Measurements from ENCODE around the gene RDH8. TPM values are rescaled to one million over a fixed set of nuclear protein-coding genes. Genes with fewer than 3 reads are reported as not detected.

RDH8 gene
- total and polyA plus RNA-seq, 7 donors = not detected

DNA sequence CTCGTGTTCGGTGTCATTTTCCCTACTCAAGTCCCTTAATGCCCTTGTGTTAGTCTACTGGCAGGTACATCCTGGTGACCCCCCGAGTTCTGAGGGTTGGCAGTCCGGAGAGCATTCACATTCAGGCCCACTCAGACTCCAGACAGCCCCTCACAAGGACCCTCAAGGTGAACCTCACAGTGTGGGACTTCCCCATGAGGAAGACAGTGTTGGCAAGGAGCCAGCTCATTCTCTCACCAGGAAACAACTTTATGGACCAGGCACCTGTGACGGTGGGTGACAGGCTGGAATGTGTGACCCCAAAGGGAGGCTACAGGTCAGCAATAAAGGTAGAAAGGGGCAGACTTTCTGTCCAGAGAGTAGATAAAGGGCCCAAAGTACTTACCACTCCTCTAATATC is 24.5 kb downstream of the RDH8 start:
- no peaks in the 10 kb centered on the region for H3K4me1 ChIP-seq
- no peak overlapping the region for H3K27ac ChIP-seq
- H3K9me3 ChIP-seq = peaks cover 4 to 23% (median 9%) of the 10 kb centered on the region in 4 donors
- TF ChIP-seq, protein P1, sequence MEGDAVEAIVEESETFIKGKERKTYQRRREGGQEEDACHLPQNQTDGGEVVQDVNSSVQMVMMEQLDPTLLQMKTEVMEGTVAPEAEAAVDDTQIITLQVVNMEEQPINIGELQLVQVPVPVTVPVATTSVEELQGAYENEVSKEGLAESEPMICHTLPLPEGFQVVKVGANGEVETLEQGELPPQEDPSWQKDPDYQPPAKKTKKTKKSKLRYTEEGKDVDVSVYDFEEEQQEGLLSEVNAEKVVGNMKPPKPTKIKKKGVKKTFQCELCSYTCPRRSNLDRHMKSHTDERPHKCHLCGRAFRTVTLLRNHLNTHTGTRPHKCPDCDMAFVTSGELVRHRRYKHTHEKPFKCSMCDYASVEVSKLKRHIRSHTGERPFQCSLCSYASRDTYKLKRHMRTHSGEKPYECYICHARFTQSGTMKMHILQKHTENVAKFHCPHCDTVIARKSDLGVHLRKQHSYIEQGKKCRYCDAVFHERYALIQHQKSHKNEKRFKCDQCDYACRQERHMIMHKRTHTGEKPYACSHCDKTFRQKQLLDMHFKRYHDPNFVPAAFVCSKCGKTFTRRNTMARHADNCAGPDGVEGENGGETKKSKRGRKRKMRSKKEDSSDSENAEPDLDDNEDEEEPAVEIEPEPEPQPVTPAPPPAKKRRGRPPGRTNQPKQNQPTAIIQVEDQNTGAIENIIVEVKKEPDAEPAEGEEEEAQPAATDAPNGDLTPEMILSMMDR (IDR thresholded peaks at IDR 0.05) = no peak
- TF ChIP-seq POLR2A (IDR thresholded peaks at IDR 0.05) = no peak
- no peak for TF ChIP-seq POLR2AphosphoS5 (IDR thresholded peaks at IDR 0.05)
- TF ChIP-seq EP300 (IDR thresholded peaks at IDR 0.05) = no peak
- WGBS, 2 donors = 48 to 64% methylated on average over 5 of the region's 5 CpGs
- DNase-seq = no peak
- peaks cover 0 to 27% (median 0%) of the 10 kb centered on the region in 3 donors for H3K27me3 ChIP-seq
- H3K36me3 ChIP-seq = no peaks in the 10 kb centered on the region
- intact Hi-C loops (cut with DNase I) = no loop called here
- no peak overlapping the region for H3K4me3 ChIP-seq

DNA sequence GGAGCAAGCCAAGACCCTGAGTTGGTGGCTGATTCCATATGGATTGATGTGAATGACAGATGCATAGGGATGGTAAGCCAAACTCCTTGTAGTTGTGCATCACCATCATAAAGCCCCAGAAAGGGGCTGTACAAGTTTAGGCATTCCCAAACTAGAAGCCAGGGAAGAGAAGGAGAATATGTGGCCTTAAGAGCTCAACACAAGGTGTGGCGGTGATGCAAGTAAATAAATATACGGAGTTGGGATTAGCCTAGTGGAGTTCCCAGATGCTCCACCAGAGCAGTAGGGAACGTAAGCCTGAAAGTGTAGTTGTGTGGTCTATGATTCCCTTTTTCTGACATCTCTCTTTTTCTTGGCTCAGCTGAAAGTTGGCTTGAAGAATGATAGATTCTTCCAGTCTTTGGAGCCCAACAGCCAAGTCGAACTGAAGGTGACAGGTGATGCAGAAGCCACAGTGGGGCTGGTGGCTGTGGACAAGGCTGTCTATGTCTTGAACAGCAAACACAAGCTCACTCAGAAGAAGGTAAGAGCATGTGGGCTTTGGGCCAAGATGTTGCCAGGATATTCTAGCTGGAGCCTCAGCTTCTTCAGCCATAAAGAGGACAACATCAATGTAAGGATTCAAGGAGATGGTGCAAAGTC is 30.1 kb downstream of the RDH8 start:
- Histone ChIP-seq H3K36me3 (no peaks in the 10 kb centered on the region), H3K27me3 (peaks cover 0 to 23% (median 0%) of the 10 kb centered on the region in 3 donors), H3K27ac (no peak overlapping the region), H3K9me3 (peaks cover 15 to 47% (median 25%) of the 10 kb centered on the region in 4 donors), H3K4me3 (no peak overlapping the region), H3K4me1 (no peaks in the 10 kb centered on the region)
- DNase-seq = no peak
- 71 to 78% methylated on average over 4 of the region's 4 CpGs for WGBS, 2 donors
- intact Hi-C loops (cut with DNase I) = no loop called here
- TF ChIP-seq POLR2AphosphoS5 (IDR thresholded peaks at IDR 0.05) (no peak), POLR2A (IDR thresholded peaks at IDR 0.05) (no peak), EP300 (IDR thresholded peaks at IDR 0.05) (no peak)
- TF ChIP-seq, protein P1 (IDR thresholded peaks at IDR 0.05) = no peak

DNA sequence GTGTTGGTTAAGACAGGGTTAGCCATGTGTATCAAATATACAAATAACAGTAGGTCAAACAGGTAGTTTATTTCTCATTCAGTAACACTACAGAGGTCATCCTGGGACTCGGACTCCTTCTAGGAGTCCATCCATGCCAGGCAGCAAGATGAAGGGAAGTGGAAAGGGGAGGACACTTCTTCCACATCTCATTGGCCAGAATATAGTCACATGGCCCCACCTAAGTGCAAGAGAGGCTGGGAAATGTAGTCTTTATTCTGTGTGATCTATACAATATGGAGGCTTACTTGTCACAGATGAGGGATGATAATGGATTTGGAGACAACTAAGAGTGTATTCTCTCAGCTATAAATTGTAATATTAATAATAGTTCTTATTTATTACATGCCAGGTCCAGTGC is 31.1 kb downstream of the RDH8 start:
- peaks cover 0 to 14% (median 0%) of the 10 kb centered on the region in 3 donors for H3K27me3 ChIP-seq
- no peaks in the 10 kb centered on the region for H3K4me1 ChIP-seq
- 77 to 92% methylated on average over 1 of the region's 1 CpG for WGBS, 2 donors
- H3K27ac ChIP-seq = no peak overlapping the region
- intact Hi-C loops (cut with DNase I) = no loop called here
- H3K9me3 ChIP-seq = peaks cover 15 to 47% (median 25%) of the 10 kb centered on the region in 4 donors
- TF ChIP-seq, protein P1 (IDR thresholded peaks at IDR 0.05) = no peak
- TF ChIP-seq POLR2AphosphoS5 (IDR thresholded peaks at IDR 0.05) (no peak), EP300 (IDR thresholded peaks at IDR 0.05) (no peak), POLR2A (IDR thresholded peaks at IDR 0.05) (no peak)
- DNase-seq = no peak
- H3K4me3 ChIP-seq = no peak overlapping the region
- H3K36me3 ChIP-seq = no peaks in the 10 kb centered on the region

DNA sequence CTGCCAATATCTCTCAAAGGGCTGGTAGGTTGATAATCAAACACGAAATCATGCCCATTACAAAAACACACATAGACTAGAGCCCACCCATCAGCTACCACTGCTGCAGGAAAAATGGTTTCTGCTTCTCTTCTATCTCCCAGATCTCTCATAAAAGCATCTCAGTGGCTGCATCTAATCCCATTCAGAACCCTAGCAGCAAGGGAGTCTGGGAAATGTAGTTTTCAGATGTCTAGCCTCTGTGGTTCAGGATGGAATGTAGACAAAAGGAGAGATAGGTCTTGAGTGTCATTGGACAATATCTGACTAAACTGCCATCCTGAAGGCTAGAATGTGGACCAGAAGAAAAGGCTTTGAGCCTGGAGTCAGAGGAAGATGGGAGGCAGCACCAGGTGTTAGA is 32.1 kb downstream of the RDH8 start:
- Histone ChIP-seq H3K27me3 (peaks cover 0 to 9% (median 0%) of the 10 kb centered on the region in 3 donors), H3K4me3 (no peak overlapping the region), H3K9me3 (peaks cover 15 to 46% (median 25%) of the 10 kb centered on the region in 4 donors), H3K27ac (no peak overlapping the region), H3K4me1 (no peaks in the 10 kb centered on the region), H3K36me3 (no peaks in the 10 kb centered on the region)
- 49 to 51% methylated on average over 1 of the region's 1 CpG for WGBS, 2 donors
- intact Hi-C loops (cut with DNase I) = no loop called here
- no peak for DNase-seq
- TF ChIP-seq POLR2AphosphoS5 (IDR thresholded peaks at IDR 0.05) = no peak
- TF ChIP-seq, protein P1 (IDR thresholded peaks at IDR 0.05) = no peak
- no peak for TF ChIP-seq POLR2A (IDR thresholded peaks at IDR 0.05)
- no peak for TF ChIP-seq EP300 (IDR thresholded peaks at IDR 0.05)
